GM23248 (cell line): ENCODE data around the gene MAGEB4. TPM values are rescaled to one million over a fixed set of nuclear protein-coding genes. Genes with fewer than 3 reads are reported as not detected.

ENCODE experiments used
- DNase-seq: peaks from one replicate; pipeline ENCODE4 v3.0.0-alpha.2; 2015
- H2AFZ ChIP-seq: fragments of 200-600 bp; sonication (generic); 2 replicates; pipeline ENCODE4 v1.6.1; 2016; ENCODE audit warnings: antibody characterized with exemption
- H3F3A ChIP-seq: fragments of 200-600 bp; sonication (generic); 2 replicates; pipeline ENCODE4 v1.6.1; 2016; ENCODE audit warnings: mild to moderate bottlenecking, antibody characterized with exemption, mixed run types; ENCODE audit not compliant: insufficient read depth
- H3K27ac ChIP-seq: fragments of 200-600 bp; sonication (generic); 2 replicates; pipeline ENCODE4 v1.5.1; 2016; ENCODE audit warnings: mild to moderate bottlenecking
- H3K27me3 ChIP-seq: fragments of 200-600 bp; sonication (generic); replicated peaks from 2 replicates; pipeline ENCODE4 v1.6.1; 2016; ENCODE audit warnings: mild to moderate bottlenecking; ENCODE audit not compliant: insufficient read depth
- H3K36me3 ChIP-seq: fragments of 200-600 bp; sonication (generic); 2 replicates; pipeline ENCODE4 v1.6.1; 2016; ENCODE audit warnings: low read depth, mild to moderate bottlenecking
- H3K4me1 ChIP-seq: fragments of 200-600 bp; sonication (generic); 2 replicates; pipeline ENCODE4 v1.6.1; 2016; ENCODE audit warnings: mild to moderate bottlenecking; ENCODE audit not compliant: insufficient read depth
- H3K4me2 ChIP-seq: fragments of 200-600 bp; sonication (generic); one replicate; pipeline ENCODE4 v1.6.1; 2016; ENCODE audit warnings: mild to moderate bottlenecking; ENCODE audit not compliant: unreplicated experiment
- H3K4me3 ChIP-seq: fragments of 200-600 bp; sonication (generic); 2 replicates; pipeline ENCODE4 v1.5.1; 2016; ENCODE audit warnings: mild to moderate bottlenecking
- H3K79me2 ChIP-seq: fragments of 200-600 bp; sonication (generic); 2 replicates; pipeline ENCODE4 v1.6.1; 2016; ENCODE audit warnings: mild to moderate bottlenecking; ENCODE audit not compliant: insufficient read depth
- H3K9ac ChIP-seq: fragments of 200-600 bp; sonication (generic); 2 replicates; pipeline ENCODE4 v1.6.1; 2016; ENCODE audit warnings: mild to moderate bottlenecking
- H3K9me2 ChIP-seq: fragments of 200-600 bp; sonication (generic); 2 replicates; pipeline ENCODE4 v1.6.1; 2016; ENCODE audit warnings: mixed run types, mild to moderate bottlenecking, moderate library complexity; ENCODE audit not compliant: insufficient read depth
- H3K9me3 ChIP-seq: fragments of 200-600 bp; sonication (generic); one replicate; pipeline ENCODE4 v1.6.1; 2017; ENCODE audit warnings: low read depth
- H4K20me1 ChIP-seq: fragments of 200-600 bp; sonication (generic); 2 replicates; pipeline ENCODE4 v1.6.0; 2016; ENCODE audit not compliant: insufficient read depth
- EZH2 ChIP-seq: fragments of 200-600 bp; sonication (generic); IDR thresholded peaks from 2 replicates; pipeline ENCODE4 v1.6.1; 2018; ENCODE audit warnings: antibody characterized with exemption, mild to moderate bottlenecking; ENCODE audit not compliant: insufficient read depth, poor library complexity, severe bottlenecking
- EZH2phosphoT487 ChIP-seq: fragments of 200-600 bp; sonication (generic); IDR thresholded peaks from 2 replicates; pipeline ENCODE4 v1.6.1; 2018; ENCODE audit warnings: antibody characterized with exemption, moderate library complexity, mild to moderate bottlenecking, low read depth; ENCODE audit not compliant: insufficient read depth
- WGBS, 2 experiments: methylation state at CpG; one replicate each; pipeline ENCODE4 v1.1.6; 2015 to 2017; ENCODE audit warnings: low lambda C conversion rate in 2 of 2, low coverage in 1 of 2; ENCODE audit errors: missing lambda C conversion rate in 2 of 2; 5-methylcytosine and 5-hydroxymethylcytosine counted together
- in situ Hi-C: fragments of 300-500 bp; cut with MboI; formaldehyde crosslinking; loops from 2 replicates; pipeline ENCODE4 v1.15.0; 2020
- polyA plus RNA-seq: library from polyadenylated mRNA; unstranded; fragments of >200 nt; fragmentation: Nextera tagmentation; extraction: Ambion mirVana; gene quantifications from 2 replicates; pipeline ENCODE4 v1.2.1, GENCODE V29; 2016
- total RNA-seq: library from RNA; depleted of rRNA; stranded (reverse); fragments of >200 nt; shearing (Covaris generic); gene quantifications from 2 replicates; pipeline ENCODE4 v1.2.3, GENCODE V29; 2014

Gene MAGEB4
- total and polyA plus RNA-seq, 2 experiments from 2014 or later, result not detected

DNA sequence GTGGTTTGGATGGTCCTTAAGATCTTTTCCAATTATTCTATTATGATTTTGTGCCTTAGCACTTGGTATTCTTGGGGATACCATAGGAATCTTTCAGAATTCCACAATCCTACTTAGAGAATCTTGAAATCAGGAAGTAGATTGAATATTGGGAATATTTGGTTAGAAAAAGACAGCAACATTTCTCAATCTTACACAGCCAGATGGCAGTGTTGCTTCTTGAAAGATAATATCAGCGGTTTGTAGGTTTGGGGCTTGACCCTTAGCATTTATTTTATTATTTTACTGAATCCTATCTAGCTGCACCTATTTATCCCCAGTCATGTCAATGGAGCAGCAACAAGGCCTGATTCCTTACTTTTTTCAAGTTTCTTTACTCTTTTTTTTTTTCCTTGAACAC, 33.7 kb downstream of the MAGEB4 start:
- DNase-seq, result peak; percentile 44
- Histone ChIP-seq H2AFZ (peak overlapping the region; percentile 26; the same call in 1 of the 2 replicates), H3K9me2 (no peaks in the 10 kb centered on the region), H3K27me3 (no peaks in the 10 kb centered on the region), H3K36me3 (no peaks in the 10 kb centered on the region), H3K79me2 (no peaks in the 10 kb centered on the region), H4K20me1 (no peaks in the 10 kb centered on the region), H3K4me3 (no peak overlapping the region), H3K4me1 (no peaks in the 10 kb centered on the region; the same call in 1 of the 2 replicates), H3K9ac (no peak overlapping the region), H3F3A (no peaks in the 10 kb centered on the region), H3K9me3 (no peaks in the 10 kb centered on the region), H3K27ac (no peak overlapping the region), H3K4me2 (no peak overlapping the region)
- WGBS, 2 experiments, result 0 to 5% methylated on average over 1 of the region's 1 CpG
- in situ Hi-C loops, result loop anchor here (10.0 to 25.0 kb wide), 2 partner anchors 229 to 437 kb away; no protein-coding TSS in a partner anchor
- TF ChIP-seq EZH2phosphoT487 (no peak), EZH2 (no peak)

DNA sequence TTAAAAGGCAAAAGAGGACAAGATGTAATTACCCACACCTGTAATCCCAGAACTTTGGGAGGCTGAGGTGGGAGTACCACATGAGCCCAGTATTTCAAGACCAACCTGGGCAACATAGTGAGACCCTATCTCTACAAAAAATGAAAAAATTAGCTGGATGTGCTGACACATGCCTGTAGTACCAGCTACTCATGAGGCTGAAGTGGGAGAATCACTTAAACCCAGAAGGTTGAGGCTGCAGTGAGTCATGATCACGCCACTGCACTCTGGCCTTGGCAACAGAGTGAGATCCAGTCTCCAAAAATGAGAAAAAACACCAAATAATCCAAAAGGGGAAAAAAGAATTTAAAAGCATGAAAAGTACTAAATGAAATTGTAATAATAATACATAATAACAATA, 36.6 kb downstream of the MAGEB4 start:
- Histone ChIP-seq H3K4me2 (no peak overlapping the region), H3K27me3 (no peaks in the 10 kb centered on the region), H3K9me3 (no peaks in the 10 kb centered on the region), H3K79me2 (no peaks in the 10 kb centered on the region), H3F3A (peaks cover 6% of the 10 kb centered on the region), H3K9ac (no peak overlapping the region), H3K27ac (no peak overlapping the region), H3K4me1 (peaks cover 12% of the 10 kb centered on the region), H4K20me1 (no peaks in the 10 kb centered on the region), H3K9me2 (no peaks in the 10 kb centered on the region), H3K4me3 (no peak overlapping the region), H3K36me3 (no peaks in the 10 kb centered on the region), H2AFZ (no peak overlapping the region)
- TF ChIP-seq EZH2phosphoT487 (no peak), EZH2 (no peak)
- peak; percentile 59 for DNase-seq
- in situ Hi-C loops, result loop anchor here (10.0 to 25.0 kb wide), 2 partner anchors 226 to 434 kb away; no protein-coding TSS in a partner anchor
- 0% methylated on average over 1 of the region's 1 CpG for WGBS, 2 experiments

DNA sequence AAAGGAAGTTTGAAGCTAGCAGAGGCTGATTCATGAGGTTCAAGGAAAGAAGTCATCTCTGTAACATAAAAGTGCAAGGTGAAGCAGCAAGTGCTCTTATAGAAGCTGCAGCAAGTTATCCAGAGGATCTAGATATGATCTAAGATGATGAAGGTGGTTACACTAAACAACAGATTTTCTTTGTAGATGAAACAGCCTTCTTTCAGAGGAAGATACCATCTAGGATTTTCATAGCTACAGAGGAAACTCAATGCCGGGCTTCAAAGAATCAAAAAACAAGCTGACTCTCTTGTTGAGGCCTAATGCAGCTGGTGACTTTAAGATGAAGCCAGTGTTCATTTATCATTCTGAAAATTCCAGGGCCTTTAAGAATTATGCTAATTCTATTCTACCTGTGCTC, 38.6 kb downstream of the MAGEB4 start:
- no peak overlapping the region for H3K9ac ChIP-seq
- no peak overlapping the region for H2AFZ ChIP-seq
- in situ Hi-C loops, result loop anchor here (25.0 kb wide), 1 partner anchor 432 kb away; no protein-coding TSS in a partner anchor
- DNase-seq, result no peak
- H3K79me2 ChIP-seq, result no peaks in the 10 kb centered on the region
- H3K9me3 ChIP-seq, result no peaks in the 10 kb centered on the region
- no peaks in the 10 kb centered on the region for H4K20me1 ChIP-seq
- no peaks in the 10 kb centered on the region for H3K27me3 ChIP-seq
- no peak overlapping the region for H3K27ac ChIP-seq
- H3K4me1 ChIP-seq, result peaks cover 25% of the 10 kb centered on the region
- no peaks in the 10 kb centered on the region for H3K36me3 ChIP-seq
- WGBS, 2 experiments, result 84 to 90% methylated on average over 1 of the region's 1 CpG
- no peak for TF ChIP-seq EZH2
- TF ChIP-seq EZH2phosphoT487, result no peak
- H3F3A ChIP-seq, result peaks cover 20% of the 10 kb centered on the region
- H3K9me2 ChIP-seq, result no peaks in the 10 kb centered on the region
- no peak overlapping the region for H3K4me2 ChIP-seq
- no peak overlapping the region for H3K4me3 ChIP-seq

DNA sequence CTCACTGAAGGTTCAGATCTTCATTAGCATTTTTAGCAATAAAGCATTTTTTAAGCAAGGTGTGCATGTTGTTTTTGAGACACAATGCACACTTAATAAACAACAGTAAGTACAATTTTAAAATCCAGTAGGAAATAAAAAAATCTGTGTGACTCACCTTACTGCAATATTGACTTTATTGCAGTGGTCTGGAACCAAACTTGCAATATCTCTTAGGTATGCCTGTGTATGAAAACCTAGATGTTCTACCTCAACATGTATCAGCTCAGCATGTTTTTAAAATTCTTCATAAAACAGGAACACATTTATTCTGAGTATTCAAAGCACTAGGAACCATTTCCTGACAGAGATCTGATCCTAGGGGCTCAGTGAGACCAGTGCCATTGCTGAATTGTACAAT, 40.7 kb downstream of the MAGEB4 start:
- Histone ChIP-seq H3F3A (peaks cover 20% of the 10 kb centered on the region), H2AFZ (no peak overlapping the region), H3K9me3 (no peaks in the 10 kb centered on the region), H4K20me1 (no peaks in the 10 kb centered on the region), H3K27me3 (no peaks in the 10 kb centered on the region), H3K4me2 (peak overlapping the region; percentile 42), H3K4me3 (no peak overlapping the region), H3K4me1 (peaks cover 25% of the 10 kb centered on the region), H3K27ac (peak overlapping the region; percentile 96), H3K9ac (peak overlapping the region; percentile 59; the same call in 1 of the 2 replicates), H3K36me3 (no peaks in the 10 kb centered on the region), H3K79me2 (no peaks in the 10 kb centered on the region), H3K9me2 (no peaks in the 10 kb centered on the region)
- no peak for TF ChIP-seq EZH2
- no peak for TF ChIP-seq EZH2phosphoT487
- DNase-seq, result peak; percentile 23
- in situ Hi-C loops, result loop anchor here (25.0 kb wide), 1 partner anchor 430 kb away; no protein-coding TSS in a partner anchor
